HFFc6 (cell line): ENCODE data around the gene KCNA5. TPM values are rescaled to one million over a fixed set of nuclear protein-coding genes. Genes with fewer than 3 reads are reported as not detected.

Experiments
- DNase-seq: peaks from one replicate; pipeline ENCODE4 v3.0.0-alpha.2; 2018
- H3K27ac Mint-ChIP-seq: 2 replicates; pipeline ENCODE4 v1.8.0; 2020; ENCODE audit warnings: mild to moderate bottlenecking, mixed read lengths
- H3K27me3 Mint-ChIP-seq: 2 replicates; pipeline ENCODE4 v1.8.0; 2021; ENCODE audit warnings: mild to moderate bottlenecking, moderate library complexity, mixed read lengths; ENCODE audit not compliant: insufficient read depth
- H3K36me3 Mint-ChIP-seq: 2 replicates; pipeline ENCODE4 v1.8.0; 2021; ENCODE audit warnings: low read depth, mixed read lengths
- H3K4me1 Mint-ChIP-seq: 2 replicates; pipeline ENCODE4 v1.8.0; 2020; ENCODE audit warnings: low read depth, mixed read lengths
- H3K4me3 Mint-ChIP-seq: 2 replicates; pipeline ENCODE4 v1.8.0; 2020; ENCODE audit warnings: mild to moderate bottlenecking, moderate library complexity, mixed read lengths
- H3K9me3 Mint-ChIP-seq: 2 replicates; pipeline ENCODE4 v1.8.0; 2020; ENCODE audit warnings: mild to moderate bottlenecking, mixed read lengths
- total RNA-seq, 6 experiments: library from RNA; stranded (reverse); fragmentation: NEBNext Ultra II Directional; extraction: Animal tissue kit (Norgen Biotek cat#: 25700); gene quantifications; 2 replicates in 1 of 6; 3 replicates in 5 of 6; pipeline ENCODE4 v1.2.3, GENCODE V29; 2021
- TF ChIP-seq, protein P1 (sequence below): fragments of 200-600 bp; sonication (generic); IDR thresholded peaks from 2 replicates; pipeline ENCODE4 v1.5.0; 2021; ENCODE audit warnings: antibody characterized with exemption, mild to moderate bottlenecking

The KCNA5 gene
- total RNA-seq, 6 experiments from 2014 or later, result not detected

DNA sequence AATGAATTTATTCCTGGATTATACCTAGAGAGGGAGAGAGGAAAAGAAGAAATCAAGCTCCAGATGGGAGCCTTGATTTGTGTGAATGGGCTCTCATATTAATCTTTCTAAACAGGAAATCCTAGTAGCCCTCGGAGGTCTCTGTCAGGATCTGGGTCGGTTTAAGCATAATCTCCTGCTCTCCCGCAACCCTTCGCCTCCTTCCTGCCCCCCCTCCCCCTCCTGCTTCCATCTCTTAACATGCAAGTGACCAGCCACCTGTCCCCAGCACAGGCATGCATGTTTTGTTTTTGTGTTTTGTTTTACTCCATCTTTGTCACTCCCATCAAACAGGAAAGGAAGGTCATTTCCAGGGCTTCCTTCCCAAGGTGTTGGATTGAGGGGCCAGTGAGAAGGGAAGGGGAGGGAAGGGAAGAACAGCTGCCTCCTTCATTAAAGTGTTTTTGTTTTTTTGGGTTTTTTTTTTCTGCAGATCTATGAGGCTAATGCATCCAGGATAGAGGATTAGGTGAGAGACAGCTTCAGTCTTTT lies 4.8 kb upstream of the KCNA5 start:
- TF ChIP-seq, protein P1, sequence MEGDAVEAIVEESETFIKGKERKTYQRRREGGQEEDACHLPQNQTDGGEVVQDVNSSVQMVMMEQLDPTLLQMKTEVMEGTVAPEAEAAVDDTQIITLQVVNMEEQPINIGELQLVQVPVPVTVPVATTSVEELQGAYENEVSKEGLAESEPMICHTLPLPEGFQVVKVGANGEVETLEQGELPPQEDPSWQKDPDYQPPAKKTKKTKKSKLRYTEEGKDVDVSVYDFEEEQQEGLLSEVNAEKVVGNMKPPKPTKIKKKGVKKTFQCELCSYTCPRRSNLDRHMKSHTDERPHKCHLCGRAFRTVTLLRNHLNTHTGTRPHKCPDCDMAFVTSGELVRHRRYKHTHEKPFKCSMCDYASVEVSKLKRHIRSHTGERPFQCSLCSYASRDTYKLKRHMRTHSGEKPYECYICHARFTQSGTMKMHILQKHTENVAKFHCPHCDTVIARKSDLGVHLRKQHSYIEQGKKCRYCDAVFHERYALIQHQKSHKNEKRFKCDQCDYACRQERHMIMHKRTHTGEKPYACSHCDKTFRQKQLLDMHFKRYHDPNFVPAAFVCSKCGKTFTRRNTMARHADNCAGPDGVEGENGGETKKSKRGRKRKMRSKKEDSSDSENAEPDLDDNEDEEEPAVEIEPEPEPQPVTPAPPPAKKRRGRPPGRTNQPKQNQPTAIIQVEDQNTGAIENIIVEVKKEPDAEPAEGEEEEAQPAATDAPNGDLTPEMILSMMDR, result no peak
- no peaks in the 10 kb centered on the region for H3K9me3 Mint-ChIP-seq
- DNase-seq, result no peak
- no peak overlapping the region for H3K4me3 Mint-ChIP-seq
- H3K36me3 Mint-ChIP-seq, result no peaks in the 10 kb centered on the region
- peaks cover 18% of the 10 kb centered on the region for H3K27me3 Mint-ChIP-seq
- H3K27ac Mint-ChIP-seq, result no peak overlapping the region
- H3K4me1 Mint-ChIP-seq, result peaks cover 9% of the 10 kb centered on the region

DNA sequence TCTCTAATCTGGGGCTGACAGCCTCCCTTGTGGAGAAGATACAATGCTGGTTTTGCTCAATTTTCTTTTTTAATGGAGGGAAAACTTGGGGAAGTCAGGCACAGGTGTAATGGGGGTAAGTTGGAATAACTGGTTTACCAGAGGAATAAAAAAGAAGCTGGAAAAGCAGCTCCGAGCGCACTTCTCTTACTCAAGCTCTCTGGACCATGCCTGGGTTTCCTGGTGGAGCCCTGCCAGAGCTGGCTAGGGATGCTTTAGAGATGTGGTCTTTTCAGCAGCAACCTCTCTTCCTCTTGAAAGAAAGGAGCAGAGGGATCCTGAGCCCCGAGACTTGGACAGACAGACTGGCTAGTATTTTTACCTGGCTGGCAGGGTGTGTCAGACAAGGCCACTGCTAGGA lies 3.9 kb upstream of the KCNA5 start:
- H3K36me3 Mint-ChIP-seq, result no peaks in the 10 kb centered on the region
- no peak overlapping the region for H3K4me3 Mint-ChIP-seq
- no peak for DNase-seq
- TF ChIP-seq, protein P1, result no peak
- no peak overlapping the region for H3K27ac Mint-ChIP-seq
- H3K9me3 Mint-ChIP-seq, result no peaks in the 10 kb centered on the region
- H3K27me3 Mint-ChIP-seq, result peaks cover 16% of the 10 kb centered on the region
- no peaks in the 10 kb centered on the region for H3K4me1 Mint-ChIP-seq

DNA sequence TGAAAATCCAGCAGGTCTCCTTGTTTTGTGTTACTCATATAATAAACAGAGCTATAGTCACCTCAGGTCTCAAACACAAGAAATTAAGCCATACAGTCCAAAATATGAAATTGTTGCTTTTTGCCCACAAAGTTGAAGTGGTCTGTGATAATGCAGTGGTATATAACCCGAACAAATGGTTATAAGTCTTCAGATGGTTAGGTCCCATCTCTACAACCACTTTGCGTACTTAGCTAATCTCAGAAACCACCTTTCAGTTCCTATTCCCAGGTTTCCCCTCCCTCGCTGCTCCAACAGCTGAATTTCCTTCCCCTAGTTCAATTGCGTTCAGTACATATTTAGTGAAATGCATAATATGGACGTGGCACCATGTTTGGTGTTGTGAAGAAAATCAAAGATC lies 3.3 kb upstream of the KCNA5 start:
- Mint-ChIP-seq H3K4me1 (no peaks in the 10 kb centered on the region), H3K36me3 (0 out of 2 replicates have a peak, but pooled peaks cover 3% of the 10 kb centered on the region)
- no peak for DNase-seq

DNA sequence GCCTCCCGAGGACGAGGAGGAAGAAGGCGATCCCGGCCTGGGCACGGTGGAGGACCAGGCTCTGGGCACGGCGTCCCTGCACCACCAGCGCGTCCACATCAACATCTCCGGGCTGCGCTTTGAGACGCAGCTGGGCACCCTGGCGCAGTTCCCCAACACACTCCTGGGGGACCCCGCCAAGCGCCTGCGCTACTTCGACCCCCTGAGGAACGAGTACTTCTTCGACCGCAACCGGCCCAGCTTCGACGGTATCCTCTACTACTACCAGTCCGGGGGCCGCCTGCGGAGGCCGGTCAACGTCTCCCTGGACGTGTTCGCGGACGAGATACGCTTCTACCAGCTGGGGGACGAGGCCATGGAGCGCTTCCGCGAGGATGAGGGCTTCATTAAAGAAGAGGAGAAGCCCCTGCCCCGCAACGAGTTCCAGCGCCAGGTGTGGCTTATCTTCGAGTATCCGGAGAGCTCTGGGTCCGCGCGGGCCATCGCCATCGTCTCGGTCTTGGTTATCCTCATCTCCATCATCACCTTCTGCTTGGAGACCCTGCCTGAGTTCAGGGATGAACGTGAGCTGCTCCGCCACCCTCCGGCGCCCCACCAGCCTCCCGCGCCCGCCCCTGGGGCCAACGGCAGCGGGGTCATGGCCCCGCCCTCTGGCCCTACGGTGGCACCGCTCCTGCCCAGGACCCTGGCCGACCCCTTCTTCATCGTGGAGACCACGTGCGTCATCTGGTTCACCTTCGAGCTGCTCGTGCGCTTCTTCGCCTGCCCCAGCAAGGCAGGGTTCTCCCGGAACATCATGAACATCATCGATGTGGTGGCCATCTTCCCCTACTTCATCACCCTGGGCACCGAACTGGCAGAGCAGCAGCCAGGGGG lies 979 bp downstream of the KCNA5 start:
- Mint-ChIP-seq H3K9me3 (no peaks in the 10 kb centered on the region), H3K4me3 (no peak overlapping the region), H3K4me1 (no peaks in the 10 kb centered on the region), H3K27ac (no peak overlapping the region), H3K27me3 (peaks cover 32% of the 10 kb centered on the region), H3K36me3 (0 out of 2 replicates have a peak, but pooled peaks cover 5% of the 10 kb centered on the region)
- TF ChIP-seq, protein P1, result no peak
- DNase-seq, result no peak

More for the DNA sequence above, 3.3 kb upstream of the KCNA5 start:
- Mint-ChIP-seq H3K27ac (no peak overlapping the region), H3K9me3 (no peaks in the 10 kb centered on the region), H3K4me3 (no peak overlapping the region), H3K27me3 (peaks cover 21% of the 10 kb centered on the region)
- TF ChIP-seq, protein P1, result no peak

DNA sequence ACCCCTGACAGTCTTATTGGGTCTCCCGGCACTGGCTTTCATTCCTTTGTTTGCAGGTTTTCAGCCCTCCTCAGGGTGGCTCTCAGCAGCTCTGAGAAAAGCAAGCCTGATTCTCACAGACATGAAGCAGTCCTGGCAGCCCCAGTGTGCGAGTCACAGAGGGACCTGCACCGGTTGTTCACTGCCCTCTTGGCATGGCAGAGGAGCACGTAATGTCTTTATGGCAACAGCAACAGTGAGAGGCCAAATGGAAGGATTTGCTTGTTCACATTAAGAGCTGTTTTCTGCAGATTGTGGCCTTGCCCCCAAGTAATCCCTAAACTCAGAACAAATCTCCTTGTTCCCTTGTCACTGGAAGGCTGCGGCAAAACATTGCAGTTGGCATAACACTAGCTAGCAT lies 3.4 kb downstream of the KCNA5 start:
- H3K4me3 Mint-ChIP-seq, result no peak overlapping the region
- H3K27me3 Mint-ChIP-seq, result peaks cover 34% of the 10 kb centered on the region
- no peak for DNase-seq
- TF ChIP-seq, protein P1, result no peak
- no peaks in the 10 kb centered on the region for H3K4me1 Mint-ChIP-seq
- H3K9me3 Mint-ChIP-seq, result no peaks in the 10 kb centered on the region
- H3K36me3 Mint-ChIP-seq, result 0 out of 2 replicates have a peak, but pooled peaks cover 5% of the 10 kb centered on the region
- H3K27ac Mint-ChIP-seq, result no peak overlapping the region
